Measurements from ENCODE around the gene TSPAN5.

DNA sequence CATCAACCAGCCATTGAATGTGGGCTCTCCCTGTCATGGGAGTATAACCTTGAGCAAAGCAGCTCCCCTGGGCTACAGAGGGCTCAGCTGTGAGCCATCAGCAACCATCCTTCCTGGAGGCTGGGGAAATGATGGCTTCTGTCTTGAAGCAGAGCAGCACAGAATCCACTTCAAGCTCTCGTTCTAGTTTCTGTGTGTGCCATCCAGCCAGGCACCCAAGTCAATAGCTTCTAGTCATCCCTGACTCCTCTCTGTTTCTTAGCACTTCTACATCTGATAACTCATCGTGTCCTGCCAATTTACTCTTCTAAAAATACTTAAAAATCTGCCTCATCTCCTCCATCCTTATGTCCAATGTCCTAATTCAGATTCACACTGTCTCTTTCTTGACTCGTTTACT is 42.2 kb upstream of the TSPAN5 start:
- TF ChIP-seq CTCF (IDR thresholded peaks at IDR 0.05; ENCODE audit: insufficient read depth, low read length, poor library complexity, severe bottlenecking) (no peak), EZH2phosphoT487 (conservative IDR thresholded peaks at IDR 0.05; ENCODE audit: low read length) (no peak)

Data from SU-DHL-6 (cell line).